GM19372 (cell line): Measurements from ENCODE around the gene A1CF.
"Not testable (repeated sequence)": the region's sequence is repeated elsewhere in the genome, so short reads cannot be mapped to it uniquely, and the experiment has no call there.

Experiments used
- ATAC-seq: cut with Tn5 transposase; IDR thresholded peaks from one replicate; pipeline ENCODE4 v1.9.1; 2021; ENCODE audit warnings: mild to moderate bottlenecking, low read depth, moderate library complexity; ENCODE audit not compliant: unreplicated experiment

A1CF gene

GRCh38 chr10:50796693-50797092 is 88.7 kb downstream of the A1CF start:
- no peak for ATAC-seq

GRCh38 chr10:50794490-50794889 is 90.9 kb downstream of the A1CF start:
- ATAC-seq = no peak

DNA sequence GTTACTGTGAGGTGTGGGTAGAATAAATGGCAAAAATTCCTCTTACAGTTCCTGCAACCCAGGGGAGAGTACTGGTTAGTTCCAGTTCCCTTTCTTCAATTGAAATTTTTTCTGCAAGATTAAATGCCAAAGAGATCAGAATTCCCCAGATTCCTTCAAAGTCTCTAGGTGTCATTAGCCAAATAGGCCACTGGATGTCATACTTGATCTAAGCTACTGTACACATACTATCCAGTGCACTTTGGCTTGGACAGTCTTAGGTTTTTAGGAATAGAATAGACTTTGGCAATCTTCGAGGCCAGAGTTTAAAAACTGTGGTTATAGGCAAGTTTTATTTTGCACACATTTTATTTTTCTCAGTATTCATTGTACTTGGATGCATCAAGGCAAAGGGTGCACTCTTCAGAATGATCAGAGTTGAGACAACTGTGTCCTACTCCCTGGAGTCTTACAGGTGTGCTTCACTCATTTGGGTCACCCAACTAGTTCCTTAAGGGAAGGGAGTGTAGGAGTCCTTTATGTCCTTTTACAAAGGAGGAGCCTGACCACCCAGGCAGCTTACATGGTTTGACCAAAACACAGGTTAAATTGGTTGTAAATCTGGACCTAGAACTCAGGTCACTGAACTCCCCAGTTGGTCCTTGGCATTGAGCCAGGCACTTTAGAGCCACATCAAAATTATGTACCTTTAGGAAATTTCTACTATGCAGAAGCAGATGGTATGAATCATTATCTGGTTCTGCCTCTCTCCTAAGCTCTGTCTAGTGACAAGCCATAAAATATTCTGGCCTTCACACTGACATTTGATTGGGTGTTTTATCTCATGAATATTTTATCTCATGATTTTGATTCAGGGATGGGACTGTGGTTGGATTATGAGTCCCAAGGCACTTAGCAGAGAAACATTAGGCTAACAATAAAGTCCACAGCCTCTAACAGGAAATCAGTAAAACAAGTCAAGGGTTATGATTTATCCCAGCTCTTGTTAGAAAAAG is 96.2 kb downstream of the A1CF start:
- no peak for ATAC-seq

DNA sequence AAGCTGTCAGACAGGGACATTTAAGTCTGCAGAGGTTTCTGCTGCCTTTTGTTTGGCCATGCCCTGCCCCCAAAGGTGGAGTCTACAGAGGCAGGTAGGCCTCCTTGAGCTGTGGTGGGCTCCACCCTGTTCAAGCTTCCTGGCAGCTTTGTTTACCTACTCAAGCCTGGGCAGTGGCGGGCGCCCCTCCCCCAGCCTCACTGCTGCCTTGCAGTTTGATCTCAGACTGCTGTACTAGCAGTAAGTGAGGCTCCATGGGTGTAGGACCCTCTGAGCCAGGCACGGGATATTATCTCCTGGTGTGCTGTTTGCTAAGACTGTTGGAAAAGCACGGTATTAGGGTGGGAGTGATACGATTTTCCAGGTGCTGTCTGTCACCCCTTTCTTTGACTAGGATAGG is 97.5 kb downstream of the A1CF start:
- ATAC-seq = not testable (repeated sequence)

DNA sequence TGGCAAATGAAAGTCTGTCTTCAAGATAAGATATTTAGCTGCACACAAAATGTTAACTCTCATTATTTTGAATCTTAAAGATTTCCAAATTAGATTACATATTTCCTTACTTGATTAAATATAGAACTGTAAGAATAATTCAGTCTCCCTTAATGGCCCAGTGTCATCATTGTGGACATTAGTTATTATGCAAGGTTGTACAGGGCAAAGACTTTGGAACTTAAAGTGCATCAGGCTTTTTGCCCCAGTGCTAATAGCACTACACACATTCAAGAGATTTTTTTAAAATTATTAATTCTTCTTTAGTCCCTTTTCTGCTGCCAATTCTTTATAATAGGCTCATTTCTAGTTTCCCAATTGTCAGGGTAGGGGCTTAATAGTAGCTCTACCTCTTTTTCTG is 103.4 kb downstream of the A1CF start:
- not testable (repeated sequence) for ATAC-seq

GRCh38 chr10:50780036-50780435 is 105.4 kb downstream of the A1CF start:
- not testable (repeated sequence) for ATAC-seq

GRCh38 chr10:50774868-50775267 is 110.6 kb downstream of the A1CF start:
- not testable (repeated sequence) for ATAC-seq

- not testable (repeated sequence) for ATAC-seq
Measured at GRCh38 chr10:50772042-50772441, 113.4 kb downstream of the A1CF start.

- not testable (repeated sequence) for ATAC-seq
Measured at GRCh38 chr10:50766774-50767513, 118.5 kb downstream of the A1CF start.
